Activated naive CD8-positive, alpha-beta T cell treated with anti-CD3 and anti-CD28 coated beads for 36 hours (primary cell): ENCODE data around the gene SLC44A5. TPM values are rescaled to one million over a fixed set of nuclear protein-coding genes. Genes with fewer than 3 reads are reported as not detected.
"Not testable (repeated sequence)": the region's sequence is repeated elsewhere in the genome, so short reads cannot be mapped to it uniquely, and the experiment has no call there.

Source experiments
- DNase-seq: peaks from one replicate; pipeline ENCODE4 v3.0.0; 2021
- H3K27ac Mint-ChIP-seq: one replicate; pipeline ENCODE4 v1.8.0; 2022; ENCODE audit warnings: mild to moderate bottlenecking, moderate library complexity, mixed read lengths
- H3K27me3 Mint-ChIP-seq: one replicate; pipeline ENCODE4 v1.8.0; 2022; ENCODE audit warnings: mild to moderate bottlenecking, mixed read lengths
- H3K36me3 Mint-ChIP-seq: one replicate; pipeline ENCODE4 v1.8.0; 2021; ENCODE audit warnings: mild to moderate bottlenecking, mixed read lengths
- H3K4me1 Mint-ChIP-seq: one replicate; pipeline ENCODE4 v1.8.0; 2021; ENCODE audit warnings: mixed read lengths
- H3K4me3 Mint-ChIP-seq: one replicate; pipeline ENCODE4 v1.8.0; 2022; ENCODE audit warnings: mild to moderate bottlenecking, moderate library complexity, mixed read lengths
- H3K9me3 Mint-ChIP-seq: one replicate; pipeline ENCODE4 v1.8.0; 2022; ENCODE audit warnings: mixed read lengths
- total RNA-seq, 2 experiments: library from RNA; stranded (reverse); gene quantifications; one replicate each; pipeline ENCODE4 v1.2.3, GENCODE V29; 2021

The SLC44A5 gene
- total RNA-seq, 2 experiments from 2014 or later: 0.19 to 0.28 TPM

- H3K27ac Mint-ChIP-seq: no peak overlapping the region
- H3K4me3 Mint-ChIP-seq: no peak overlapping the region
- H3K36me3 Mint-ChIP-seq: no peaks in the 10 kb centered on the region
- DNase-seq: no peak
- peaks cover 1% of the 10 kb centered on the region for H3K9me3 Mint-ChIP-seq
- no peaks in the 10 kb centered on the region for H3K4me1 Mint-ChIP-seq
- H3K27me3 Mint-ChIP-seq: no peaks in the 10 kb centered on the region
These were observed 317.6 kb downstream of the SLC44A5 start for GRCh38 chr1:75293270-75293669.

GRCh38 chr1:75292013-75292412 is 318.9 kb downstream of the SLC44A5 start:
- DNase-seq: no peak

GRCh38 chr1:75276385-75276784 is 334.5 kb downstream of the SLC44A5 start:
- Mint-ChIP-seq H3K27me3 (no peaks in the 10 kb centered on the region), H3K4me1 (no peaks in the 10 kb centered on the region), H3K27ac (no peak overlapping the region), H3K9me3 (no peaks in the 10 kb centered on the region), H3K36me3 (no peaks in the 10 kb centered on the region), H3K4me3 (no peak overlapping the region)
- no peak for DNase-seq

More at GRCh38 chr1:75292013-75292412, 318.9 kb downstream of the SLC44A5 start:
- H3K4me1 Mint-ChIP-seq: no peaks in the 10 kb centered on the region
- H3K27me3 Mint-ChIP-seq: no peaks in the 10 kb centered on the region
- H3K36me3 Mint-ChIP-seq: no peaks in the 10 kb centered on the region
- H3K27ac Mint-ChIP-seq: no peak overlapping the region
- peaks cover 6% of the 10 kb centered on the region for H3K9me3 Mint-ChIP-seq
- no peak overlapping the region for H3K4me3 Mint-ChIP-seq

- Mint-ChIP-seq H3K36me3 (no peaks in the 10 kb centered on the region), H3K9me3 (no peaks in the 10 kb centered on the region), H3K27ac (no peak overlapping the region), H3K27me3 (no peaks in the 10 kb centered on the region), H3K4me3 (no peak overlapping the region), H3K4me1 (no peaks in the 10 kb centered on the region)
- no peak for DNase-seq
These were observed 335.3 kb downstream of the SLC44A5 start for GRCh38 chr1:75275631-75276030.

- H3K36me3 Mint-ChIP-seq: no peaks in the 10 kb centered on the region
These were observed 335.9 kb downstream of the SLC44A5 start for GRCh38 chr1:75274920-75275506.

GRCh38 chr1:75273110-75273509 is 337.8 kb downstream of the SLC44A5 start:
- H3K27me3 Mint-ChIP-seq: no peaks in the 10 kb centered on the region
- H3K4me3 Mint-ChIP-seq: no peak overlapping the region
- no peak for DNase-seq
- no peaks in the 10 kb centered on the region for H3K4me1 Mint-ChIP-seq
- H3K9me3 Mint-ChIP-seq: no peaks in the 10 kb centered on the region
- H3K36me3 Mint-ChIP-seq: no peaks in the 10 kb centered on the region
- H3K27ac Mint-ChIP-seq: no peak overlapping the region

More at GRCh38 chr1:75274920-75275506, 335.9 kb downstream of the SLC44A5 start:
- H3K9me3 Mint-ChIP-seq: no peaks in the 10 kb centered on the region
- H3K4me3 Mint-ChIP-seq: no peak overlapping the region
- H3K27me3 Mint-ChIP-seq: no peaks in the 10 kb centered on the region
- no peak overlapping the region for H3K27ac Mint-ChIP-seq
- H3K4me1 Mint-ChIP-seq: no peaks in the 10 kb centered on the region
- no peak for DNase-seq

GRCh38 chr1:75265792-75266191 is 345.1 kb downstream of the SLC44A5 start:
- H3K36me3 Mint-ChIP-seq: no peaks in the 10 kb centered on the region
- no peaks in the 10 kb centered on the region for H3K4me1 Mint-ChIP-seq
- H3K9me3 Mint-ChIP-seq: no peaks in the 10 kb centered on the region
- no peak overlapping the region for H3K4me3 Mint-ChIP-seq
- H3K27me3 Mint-ChIP-seq: peaks cover 6% of the 10 kb centered on the region
- no peak for DNase-seq
- H3K27ac Mint-ChIP-seq: no peak overlapping the region

- Mint-ChIP-seq H3K9me3 (no peaks in the 10 kb centered on the region), H3K27me3 (peaks cover 6% of the 10 kb centered on the region), H3K36me3 (no peaks in the 10 kb centered on the region), H3K4me3 (no peak overlapping the region), H3K27ac (no peak overlapping the region), H3K4me1 (no peaks in the 10 kb centered on the region)
- DNase-seq: no peak
These were observed 346.8 kb downstream of the SLC44A5 start for GRCh38 chr1:75264112-75264511.

- H3K9me3 Mint-ChIP-seq, H3K4me1 Mint-ChIP-seq, H3K4me3 Mint-ChIP-seq, H3K36me3 Mint-ChIP-seq, DNase-seq, H3K27ac Mint-ChIP-seq, H3K27me3 Mint-ChIP-seq: not testable (repeated sequence)
These were observed 347.3 kb downstream of the SLC44A5 start for GRCh38 chr1:75263616-75264015.

- not testable (repeated sequence) for H3K9me3 Mint-ChIP-seq, H3K4me3 Mint-ChIP-seq, H3K4me1 Mint-ChIP-seq
These were observed 349.0 kb downstream of the SLC44A5 start for GRCh38 chr1:75261946-75262345.

GRCh38 chr1:75258351-75258750 is 352.6 kb downstream of the SLC44A5 start:
- no peaks in the 10 kb centered on the region for H3K9me3 Mint-ChIP-seq
- no peaks in the 10 kb centered on the region for H3K36me3 Mint-ChIP-seq
- no peak overlapping the region for H3K4me3 Mint-ChIP-seq
- peaks cover 7% of the 10 kb centered on the region for H3K27me3 Mint-ChIP-seq
- DNase-seq: no peak
- H3K4me1 Mint-ChIP-seq: no peaks in the 10 kb centered on the region
- H3K27ac Mint-ChIP-seq: no peak overlapping the region

More at GRCh38 chr1:75261946-75262345, 349.0 kb downstream of the SLC44A5 start:
- not testable (repeated sequence) for DNase-seq, H3K27ac Mint-ChIP-seq, H3K36me3 Mint-ChIP-seq, H3K27me3 Mint-ChIP-seq

- Mint-ChIP-seq H3K4me3 (no peak overlapping the region), H3K36me3 (no peaks in the 10 kb centered on the region), H3K27ac (no peak overlapping the region), H3K27me3 (peaks cover 4% of the 10 kb centered on the region), H3K4me1 (no peaks in the 10 kb centered on the region), H3K9me3 (no peaks in the 10 kb centered on the region)
- no peak for DNase-seq
These were observed 353.5 kb downstream of the SLC44A5 start for GRCh38 chr1:75257424-75257823.

GRCh38 chr1:75250114-75250513 is 360.8 kb downstream of the SLC44A5 start:
- H3K9me3 Mint-ChIP-seq, H3K27ac Mint-ChIP-seq, H3K4me1 Mint-ChIP-seq: not testable (repeated sequence)

GRCh38 chr1:75245239-75245638 is 365.7 kb downstream of the SLC44A5 start:
- Mint-ChIP-seq H3K9me3 (no peaks in the 10 kb centered on the region), H3K4me3 (no peak overlapping the region), H3K27me3 (no peaks in the 10 kb centered on the region)

More at GRCh38 chr1:75250114-75250513, 360.8 kb downstream of the SLC44A5 start:
- not testable (repeated sequence) for DNase-seq, H3K36me3 Mint-ChIP-seq, H3K4me3 Mint-ChIP-seq, H3K27me3 Mint-ChIP-seq

GRCh38 chr1:75243124-75243523 is 367.8 kb downstream of the SLC44A5 start:
- no peaks in the 10 kb centered on the region for H3K4me1 Mint-ChIP-seq
- H3K27ac Mint-ChIP-seq: no peak overlapping the region
- H3K4me3 Mint-ChIP-seq: no peak overlapping the region
- H3K27me3 Mint-ChIP-seq: no peaks in the 10 kb centered on the region
- DNase-seq: no peak
- no peaks in the 10 kb centered on the region for H3K9me3 Mint-ChIP-seq
- H3K36me3 Mint-ChIP-seq: no peaks in the 10 kb centered on the region

More at GRCh38 chr1:75245239-75245638, 365.7 kb downstream of the SLC44A5 start:
- H3K27ac Mint-ChIP-seq: no peak overlapping the region
- DNase-seq: no peak
- no peaks in the 10 kb centered on the region for H3K36me3 Mint-ChIP-seq
- no peaks in the 10 kb centered on the region for H3K4me1 Mint-ChIP-seq

- Mint-ChIP-seq H3K9me3 (no peaks in the 10 kb centered on the region), H3K4me3 (no peak overlapping the region), H3K27me3 (no peaks in the 10 kb centered on the region)
These were observed 373.6 kb downstream of the SLC44A5 start for GRCh38 chr1:75237316-75237715.

More at GRCh38 chr1:75237316-75237715, 373.6 kb downstream of the SLC44A5 start:
- no peak for DNase-seq
- no peaks in the 10 kb centered on the region for H3K36me3 Mint-ChIP-seq
- no peaks in the 10 kb centered on the region for H3K4me1 Mint-ChIP-seq
- H3K27ac Mint-ChIP-seq: no peak overlapping the region
